Cortex of kidney (tissue), 1 donor: ENCODE data around the gene ZBBX.
"Not testable (repeated sequence)": the region's sequence is repeated elsewhere in the genome, so short reads cannot be mapped to it uniquely, and the experiment has no call there.

Experiments used
- DNase-seq: peaks from one replicate; lab custom pipeline; 2025; lab: John Stamatoyannopoulos, UW

ZBBX gene

GRCh38 chr3:167380004-167380689, at the start of gene ZBBX:
Gene ZBBX (minus strand): TSS chr3:167380297. CDS start chr3:167372901, 7,396 bp downstream.
- no peak for DNase-seq

- DNase-seq: not testable (repeated sequence)
These were observed 46.9 kb upstream of the ZBBX start for GRCh38 chr3:167426962-167427361.

- DNase-seq: not testable (repeated sequence)
These were observed 42.3 kb upstream of the ZBBX start for GRCh38 chr3:167422396-167422795.

GRCh38 chr3:167409611-167410010, 29.5 kb upstream of the ZBBX start:
- no peak for DNase-seq

GRCh38 chr3:167406876-167407492, 26.9 kb upstream of the ZBBX start:
- no peak for DNase-seq

- no peak for DNase-seq
These were observed 17.7 kb upstream of the ZBBX start for GRCh38 chr3:167397826-167398225.

- no peak for DNase-seq
These were observed 16.0 kb upstream of the ZBBX start for GRCh38 chr3:167396075-167396474.

- DNase-seq: no peak
These were observed 13.9 kb upstream of the ZBBX start for GRCh38 chr3:167394003-167394402.

GRCh38 chr3:167382155-167382554, 2.1 kb upstream of the ZBBX start:
- no peak for DNase-seq

GRCh38 chr3:167375478-167375877, 4.6 kb downstream of the ZBBX start:
- DNase-seq: no peak

GRCh38 chr3:167372138-167372537, 8.0 kb downstream of the ZBBX start:
- no peak for DNase-seq

- no peak for DNase-seq
These were observed 18.1 kb downstream of the ZBBX start for GRCh38 chr3:167361948-167362347.

GRCh38 chr3:167361306-167361705, 18.8 kb downstream of the ZBBX start:
- DNase-seq: no peak

GRCh38 chr3:167355446-167355845, 24.7 kb downstream of the ZBBX start:
- DNase-seq: no peak

GRCh38 chr3:167354751-167355150, 25.3 kb downstream of the ZBBX start:
- DNase-seq: no peak

GRCh38 chr3:167350245-167350862, 29.7 kb downstream of the ZBBX start:
- no peak for DNase-seq

GRCh38 chr3:167346171-167346570, 33.9 kb downstream of the ZBBX start:
- no peak for DNase-seq

GRCh38 chr3:167330993-167331785, 48.9 kb downstream of the ZBBX start:
- DNase-seq: no peak

GRCh38 chr3:167323572-167323971, 56.5 kb downstream of the ZBBX start:
- DNase-seq: no peak

GRCh38 chr3:167318996-167319615, 61.0 kb downstream of the ZBBX start:
- DNase-seq: no peak

- no peak for DNase-seq
These were observed 61.8 kb downstream of the ZBBX start for GRCh38 chr3:167318306-167318705.

GRCh38 chr3:167306319-167306718, 73.8 kb downstream of the ZBBX start:
- DNase-seq: no peak
